Colon (tissue), 2 donors: Measurements from ENCODE around the gene AGAP1.

Experiments used
- FAIRE-seq: peaks from 2 replicates; lab custom pipeline; 2012; peaks lifted over from hg19 to GRCh38; lab: Jason Lieb, UNC
- donor health status: control.
- donor health status: control.

Gene AGAP1

DNA sequence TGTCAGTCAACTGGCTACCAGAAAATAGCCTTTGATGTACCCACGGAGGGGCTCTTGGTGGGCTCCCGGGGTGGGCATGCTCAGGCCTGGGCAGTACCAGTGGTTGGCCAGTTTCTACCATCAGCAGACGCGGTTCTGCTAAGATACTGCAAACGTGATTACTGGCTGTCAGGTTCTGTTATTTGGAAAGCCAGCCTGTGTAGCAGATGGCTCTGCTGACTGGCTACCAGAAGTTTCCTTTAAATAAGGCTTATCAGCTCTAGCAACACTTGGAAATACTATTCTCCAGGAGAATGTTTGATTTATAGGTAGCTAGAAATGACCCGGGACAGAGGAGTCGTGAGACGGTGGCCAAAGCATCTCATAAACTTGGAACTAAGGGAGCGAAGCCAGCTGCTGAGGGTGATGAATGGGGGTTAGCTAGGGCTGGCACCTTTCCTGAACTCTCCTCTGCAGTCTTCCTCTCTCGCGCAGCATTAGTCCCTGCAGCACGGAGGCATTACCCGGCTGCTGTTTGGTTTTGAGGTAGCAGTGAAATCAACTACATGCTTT, 171.9 kb downstream of the AGAP1 start:
- FAIRE-seq, result no peak

DNA sequence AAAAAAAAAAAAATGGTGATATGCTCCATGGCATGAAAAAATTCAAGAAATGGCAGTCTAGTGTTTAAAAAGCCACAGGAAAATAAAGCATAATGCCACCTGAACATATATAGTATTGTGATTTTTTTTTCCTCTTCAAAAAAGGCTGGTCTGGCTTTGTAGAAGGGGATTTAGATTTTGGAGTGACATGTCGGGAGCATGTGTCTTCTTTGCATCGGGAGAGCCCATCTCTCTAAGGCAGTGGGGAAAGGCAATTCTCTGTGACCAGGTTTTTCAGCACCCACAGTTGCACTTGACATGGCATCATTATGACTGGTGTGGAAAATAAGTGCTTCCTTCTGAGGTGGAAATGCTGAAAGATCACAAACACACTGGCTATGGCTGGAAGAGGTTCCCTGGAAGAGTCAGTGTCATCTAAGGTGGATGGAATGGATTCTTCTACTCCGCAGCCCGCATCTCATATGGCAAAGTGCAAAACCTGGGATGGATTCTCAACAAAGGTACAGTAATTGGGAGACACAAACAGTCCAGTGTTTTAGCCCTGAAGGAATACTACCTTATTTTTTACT, 172.5 kb downstream of the AGAP1 start:
- FAIRE-seq, result no peak

DNA sequence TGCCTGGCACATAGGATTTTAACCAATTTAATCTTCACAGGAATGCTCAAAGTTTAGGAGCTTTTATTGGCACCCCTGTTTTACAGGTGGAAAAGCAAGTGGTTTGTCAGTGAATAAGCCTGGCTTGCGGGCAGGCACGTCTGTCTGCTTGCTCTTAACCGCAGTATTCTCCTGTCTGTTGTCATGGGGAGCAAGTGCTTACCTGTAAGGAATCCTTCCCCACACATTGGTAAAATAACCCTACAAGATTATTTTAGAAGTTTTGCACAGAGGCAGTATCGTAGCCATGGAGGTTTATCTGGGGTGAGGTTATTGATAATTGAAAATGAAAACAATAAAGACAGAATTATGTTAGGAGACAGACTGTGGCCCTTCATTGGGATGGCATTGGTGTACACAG, 174.9 kb downstream of the AGAP1 start:
- FAIRE-seq, result no peak

DNA sequence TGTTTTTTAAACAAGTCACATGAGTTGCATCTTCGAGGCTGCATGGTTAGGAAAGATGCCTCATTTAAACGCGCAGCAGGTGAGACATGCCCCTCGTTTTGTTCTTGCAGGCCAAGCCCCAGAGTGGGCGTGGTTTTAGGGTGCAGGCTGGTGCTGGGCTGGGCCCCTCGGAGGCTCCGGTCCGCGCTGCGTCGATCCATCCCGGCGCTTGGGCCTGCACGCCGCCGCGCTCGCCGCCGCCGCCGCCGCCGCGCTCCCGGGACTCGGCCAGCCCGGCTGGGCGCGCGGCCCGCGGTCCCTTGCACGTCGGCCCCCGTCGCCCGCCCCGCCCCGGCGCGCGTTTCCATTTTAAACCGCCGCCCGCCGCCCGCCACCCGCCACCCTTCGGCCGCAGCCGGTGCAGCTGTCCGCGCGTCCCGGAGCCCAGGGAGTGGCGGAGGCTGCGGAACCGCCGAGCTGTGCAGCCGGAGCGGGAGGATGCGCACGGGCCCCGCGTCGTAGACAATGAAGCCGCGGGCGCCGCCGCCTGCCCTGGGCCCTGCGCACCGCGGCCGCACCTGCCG, 175.5 kb downstream of the AGAP1 start:
- no peak for FAIRE-seq

DNA sequence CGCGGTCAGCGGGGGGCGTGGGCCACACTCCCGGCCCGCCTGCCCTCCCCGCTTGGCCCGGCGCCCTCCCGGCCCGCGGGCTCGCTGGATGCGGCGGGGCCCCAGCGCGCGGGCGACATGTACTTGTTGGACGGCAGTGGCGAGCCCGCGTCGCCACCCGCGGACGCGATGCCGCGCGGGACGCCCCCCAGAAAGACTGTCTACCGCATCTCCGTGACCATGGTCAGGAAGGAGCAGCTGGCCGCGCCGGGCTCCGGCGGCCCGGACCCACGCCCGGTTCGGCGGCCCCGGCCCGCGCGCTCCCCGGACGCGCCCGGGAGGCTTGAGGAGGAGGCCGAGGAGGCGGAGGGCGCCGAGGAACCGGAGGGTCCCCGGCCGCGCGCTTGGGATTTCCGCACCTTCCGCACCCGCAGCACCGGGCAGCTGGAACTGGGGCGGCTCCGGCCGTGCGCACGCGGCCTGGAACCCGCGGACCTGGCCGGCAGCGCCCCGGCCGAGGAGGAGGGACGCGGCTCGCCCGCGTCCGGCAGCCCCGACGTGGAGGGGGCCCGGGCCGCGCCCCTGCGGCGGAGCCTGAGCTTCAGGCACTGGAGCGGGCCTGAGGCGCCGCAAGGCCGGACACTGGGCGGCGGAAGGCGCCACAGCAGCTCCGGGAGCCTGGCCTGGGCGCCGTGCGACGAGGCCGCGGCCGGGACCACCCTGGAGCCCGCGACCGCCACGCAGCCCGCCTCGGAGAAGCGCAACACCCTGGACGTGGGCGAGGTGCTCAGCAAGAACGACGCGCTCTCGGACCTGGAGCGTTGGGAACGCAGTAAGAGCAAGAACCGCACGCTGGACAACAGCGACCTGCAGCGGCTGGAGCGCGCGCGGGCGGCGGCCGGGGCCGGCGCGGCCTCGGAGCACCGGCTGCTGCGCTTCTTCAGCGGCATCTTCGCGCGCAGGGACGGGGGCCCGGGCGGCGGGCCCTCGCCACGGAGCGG, 176.4 kb downstream of the AGAP1 start:
- FAIRE-seq, result no peak

DNA sequence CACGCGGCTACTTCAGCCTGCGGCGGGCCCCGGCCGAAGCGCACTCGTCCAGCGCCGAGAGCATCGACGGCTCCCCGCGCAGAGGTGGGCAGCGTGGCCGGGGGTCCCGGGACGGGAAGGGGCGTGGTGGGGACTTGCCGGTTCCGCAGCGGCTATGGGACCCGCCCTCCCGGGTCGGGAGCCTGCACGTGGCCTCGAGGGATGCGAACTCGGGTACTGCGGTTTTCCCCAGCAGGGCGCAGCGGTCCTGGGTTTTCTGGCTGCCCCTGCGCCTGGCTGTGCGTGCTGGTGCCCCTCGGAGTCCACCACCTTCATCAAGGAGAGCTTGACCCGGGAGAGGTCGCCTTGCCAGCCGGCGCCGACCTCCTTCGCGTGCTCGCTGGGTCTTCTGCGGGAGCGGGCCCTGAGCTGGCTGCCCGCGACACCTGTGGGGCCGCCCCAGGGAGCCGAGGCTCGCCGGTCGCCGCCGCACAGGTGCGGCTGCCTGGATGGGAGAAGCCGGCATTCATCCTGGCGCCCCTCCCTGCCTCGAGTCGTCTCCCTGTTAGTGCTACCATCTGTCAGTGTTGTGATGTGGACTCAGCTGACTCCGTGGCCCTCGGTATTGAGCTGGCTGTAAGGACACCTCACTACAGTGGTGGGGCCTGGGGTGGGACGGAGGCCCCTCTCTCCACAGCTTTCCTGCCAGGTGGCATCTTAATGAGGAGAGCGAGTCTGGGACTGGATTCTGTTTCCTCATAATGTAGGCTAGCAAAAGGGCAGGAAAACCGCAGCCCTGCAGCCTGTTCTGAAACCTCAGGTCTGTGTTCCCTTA, 177.3 kb downstream of the AGAP1 start:
- no peak for FAIRE-seq

DNA sequence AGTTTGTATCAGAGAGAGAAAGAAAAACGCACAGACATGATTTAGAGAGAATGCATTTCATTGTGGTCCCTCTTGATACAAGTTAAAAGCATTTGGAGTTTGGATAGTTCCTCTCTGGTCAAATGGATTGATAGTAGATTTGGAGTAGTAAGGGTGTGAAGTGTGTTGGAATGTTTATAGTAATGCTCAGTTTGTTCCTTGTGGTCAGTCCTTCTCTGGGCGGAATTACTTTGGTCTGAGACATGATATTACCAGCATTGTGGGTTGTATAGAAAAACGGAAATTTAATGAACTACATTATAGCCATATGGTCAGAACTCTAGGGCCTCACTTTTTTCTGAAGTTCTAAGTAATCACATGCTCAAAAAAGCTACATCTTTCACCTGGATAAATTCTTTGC, 178.9 kb downstream of the AGAP1 start:
- FAIRE-seq, result no peak

DNA sequence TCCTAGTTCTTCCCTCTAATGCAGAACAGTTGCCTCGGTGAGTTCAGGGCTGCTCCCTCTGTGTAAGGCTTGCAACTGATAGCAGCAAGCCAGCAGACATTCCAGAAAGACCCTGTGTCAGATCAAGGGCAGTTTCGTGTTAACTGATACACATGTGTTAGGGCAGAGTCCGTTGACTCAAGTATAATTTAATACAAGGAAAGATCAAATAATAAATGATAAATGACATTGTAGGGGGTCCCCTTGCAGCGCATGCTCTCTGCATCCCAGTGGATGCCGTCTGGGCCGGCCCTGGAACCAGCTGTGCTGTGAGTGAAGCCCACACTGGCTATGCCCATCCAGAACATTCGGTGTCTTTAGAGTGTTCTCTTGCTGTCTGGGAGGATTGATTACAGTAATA, 180.3 kb downstream of the AGAP1 start:
- no peak for FAIRE-seq

DNA sequence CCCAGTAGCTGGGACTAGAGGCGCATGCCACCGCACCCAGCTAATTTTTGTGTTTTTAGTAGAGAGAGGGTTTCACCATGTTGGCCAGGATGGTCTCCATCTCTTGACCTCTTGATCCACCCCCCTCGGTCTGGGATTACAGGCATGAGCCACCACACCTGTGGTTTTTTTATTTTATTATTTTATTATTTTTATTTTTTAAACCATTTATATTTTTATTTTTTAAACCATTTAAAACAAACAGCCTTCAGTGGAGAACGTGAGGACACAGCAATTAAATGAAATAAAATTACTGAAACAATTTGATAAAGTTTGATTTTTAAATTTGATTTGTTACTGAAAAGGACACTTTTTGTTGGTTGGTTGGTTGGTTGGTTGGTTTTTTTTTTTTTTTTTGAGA, 181.0 kb downstream of the AGAP1 start:
- no peak for FAIRE-seq

DNA sequence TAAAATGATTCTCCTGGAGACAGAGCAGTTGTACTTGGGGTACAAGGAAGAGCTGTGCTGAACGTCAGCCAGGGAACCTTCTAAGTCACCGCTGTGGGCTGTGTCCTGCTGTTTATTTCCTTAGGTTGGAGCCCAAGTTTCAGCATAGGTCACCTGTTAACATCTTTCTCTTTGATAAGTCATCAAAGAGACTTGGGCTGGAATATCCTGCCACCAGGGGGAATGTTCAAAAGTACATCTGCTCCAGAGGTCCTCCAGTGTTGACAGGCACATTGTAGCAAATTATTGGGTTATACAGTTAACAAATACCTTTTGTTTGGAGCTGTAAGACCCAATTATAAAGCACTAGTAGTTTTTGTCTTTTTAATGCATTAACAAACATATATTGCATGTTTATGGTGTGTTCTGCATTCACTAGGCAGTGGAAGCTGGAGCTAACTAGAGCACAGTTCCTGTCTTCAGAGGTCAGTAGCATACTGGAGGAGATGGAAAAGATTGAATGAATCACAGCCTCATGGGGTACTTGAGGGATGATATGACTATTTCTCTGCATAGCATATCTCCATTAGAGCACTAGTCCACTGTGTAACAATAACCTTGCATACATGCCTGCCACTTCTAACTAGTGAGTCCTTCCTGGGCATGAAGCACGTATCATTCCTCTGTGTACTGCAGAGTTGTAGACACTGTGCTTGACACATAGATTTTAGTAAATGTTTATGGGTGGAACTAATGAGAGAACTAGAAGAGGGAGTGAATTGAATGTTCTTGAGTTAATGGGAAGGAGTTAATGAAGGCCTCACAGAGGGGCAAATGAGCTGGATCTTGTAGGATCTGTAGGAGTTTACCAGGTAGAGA, 182.1 kb downstream of the AGAP1 start:
- FAIRE-seq, result no peak

DNA sequence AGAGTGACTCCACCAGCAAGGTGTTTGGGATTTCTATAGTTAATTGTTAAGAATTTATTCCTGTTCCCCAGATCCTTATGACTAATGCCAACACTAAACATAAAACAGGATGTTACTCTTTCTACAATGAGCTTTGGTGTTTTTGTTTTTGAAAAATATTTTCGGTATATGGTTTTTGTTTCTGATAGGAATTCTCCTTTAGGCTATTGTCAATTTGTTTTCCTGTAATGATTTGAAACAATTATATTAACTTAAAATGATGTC, 182.6 kb downstream of the AGAP1 start:
- FAIRE-seq, result no peak

DNA sequence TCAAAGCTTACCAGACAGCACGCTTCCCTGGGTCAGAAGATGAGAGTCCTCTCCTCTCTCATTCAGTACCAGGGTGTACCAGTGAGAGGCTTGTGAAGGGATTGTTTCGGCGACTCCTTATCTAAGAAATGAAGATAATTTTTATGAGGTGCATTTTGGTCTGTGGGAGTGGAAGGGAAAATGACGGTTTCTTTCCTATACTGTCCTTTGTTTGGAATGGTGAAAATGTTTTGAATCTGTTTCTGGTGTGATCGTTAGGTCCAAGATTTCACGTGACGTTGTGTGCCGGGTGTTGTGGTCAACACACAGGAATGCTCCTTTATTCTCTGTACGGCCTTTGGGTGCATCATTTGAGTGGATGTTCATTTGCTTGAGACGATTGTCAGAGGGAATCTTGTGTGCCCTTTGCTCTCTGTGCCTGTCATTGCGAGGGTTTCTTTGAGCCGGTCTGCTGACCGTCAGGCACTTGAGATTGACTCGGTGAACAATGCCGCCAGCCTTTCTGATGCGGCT, 183.5 kb downstream of the AGAP1 start:
- no peak for FAIRE-seq

DNA sequence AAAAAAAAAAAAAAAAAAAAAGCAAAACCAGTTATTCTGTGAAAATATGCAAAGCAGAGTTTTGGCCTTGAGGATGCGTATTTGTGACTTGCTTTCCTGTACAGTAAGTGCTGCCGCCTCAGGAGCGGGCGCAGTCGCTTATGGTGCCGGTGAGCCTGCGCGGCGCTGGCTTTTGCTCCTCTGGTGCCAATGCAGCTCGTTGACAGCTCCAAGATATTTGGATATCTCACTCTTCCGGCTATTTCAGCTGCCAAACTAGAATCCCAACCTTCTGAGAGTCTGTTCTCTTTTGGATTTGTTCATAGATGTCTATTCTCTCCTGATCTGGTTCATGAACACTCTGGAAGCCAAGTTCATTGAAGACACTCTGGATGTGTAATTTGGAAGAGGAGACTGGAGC, 184.1 kb downstream of the AGAP1 start:
- FAIRE-seq, result no peak

DNA sequence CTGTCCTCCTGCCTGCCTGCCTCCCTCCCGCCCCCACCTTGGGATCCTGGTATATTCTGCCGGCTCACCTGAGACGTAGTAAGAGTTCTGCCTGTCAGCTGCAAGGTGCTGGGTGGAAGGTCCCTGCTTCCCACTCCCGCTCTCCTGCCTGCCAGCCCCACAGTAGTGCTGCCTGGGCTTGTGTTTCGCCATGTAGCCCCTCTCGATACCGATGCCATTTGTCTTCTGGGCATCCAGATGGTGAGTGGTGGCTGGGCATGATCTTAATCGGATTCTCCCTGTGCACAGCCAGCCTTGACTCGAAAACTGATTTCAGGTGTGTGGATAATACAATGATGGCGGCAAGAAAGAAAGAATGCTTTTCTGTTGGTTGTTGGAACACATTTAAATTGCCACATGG, 184.9 kb downstream of the AGAP1 start:
- no peak for FAIRE-seq

DNA sequence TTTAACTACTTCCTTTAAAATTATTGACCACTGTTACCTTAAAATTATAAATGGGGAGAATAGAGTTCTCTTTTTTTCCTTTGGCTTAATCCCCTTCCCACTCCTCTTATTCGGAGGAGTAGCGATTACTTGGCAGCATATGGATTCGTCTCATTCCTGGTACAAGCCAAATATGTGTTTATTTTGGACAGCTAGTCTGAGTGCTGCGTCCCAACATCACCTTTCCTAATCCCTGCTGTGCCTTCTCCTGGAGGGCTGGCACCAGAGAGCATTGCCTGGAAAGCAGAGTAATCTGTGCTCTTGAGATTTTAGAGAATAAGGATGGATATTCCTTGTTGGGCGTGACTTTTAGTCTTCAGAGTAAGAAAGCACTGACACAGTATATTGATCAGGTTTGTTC, 185.6 kb downstream of the AGAP1 start:
- no peak for FAIRE-seq

DNA sequence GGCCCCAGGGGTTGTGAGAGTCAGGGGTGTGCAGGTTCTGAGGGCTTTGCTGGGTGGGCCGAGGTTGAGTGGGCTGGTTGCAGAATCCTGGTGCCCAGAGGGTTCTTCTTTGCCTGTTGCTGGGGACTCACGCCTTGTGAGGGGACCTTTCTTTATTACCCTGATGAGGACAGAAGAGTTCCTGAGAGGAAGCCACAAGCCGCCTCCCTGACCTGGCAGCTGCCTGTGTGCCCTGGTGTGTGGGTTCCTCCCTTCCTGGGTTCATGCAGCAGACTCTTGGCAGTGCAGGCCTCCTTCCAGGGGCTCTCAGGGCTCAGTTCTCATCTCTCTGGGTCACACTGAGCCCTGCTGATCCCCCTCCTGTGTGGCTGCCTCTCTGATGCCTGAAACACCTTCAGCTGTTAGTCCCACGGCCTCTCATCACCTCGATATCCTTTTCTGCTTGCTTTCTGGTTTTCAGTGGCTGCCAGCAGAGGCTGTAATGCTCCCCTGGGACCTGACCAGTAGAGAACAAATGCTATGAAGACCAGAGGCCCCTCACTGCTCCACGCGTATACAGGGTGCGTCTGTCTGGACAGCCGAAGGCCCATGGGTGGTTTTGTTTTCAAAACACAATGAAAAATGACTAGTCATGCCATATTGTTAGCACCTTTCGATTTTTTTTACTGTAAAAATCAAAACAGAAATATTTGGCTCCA, 191.3 kb downstream of the AGAP1 start:
- no peak for FAIRE-seq

DNA sequence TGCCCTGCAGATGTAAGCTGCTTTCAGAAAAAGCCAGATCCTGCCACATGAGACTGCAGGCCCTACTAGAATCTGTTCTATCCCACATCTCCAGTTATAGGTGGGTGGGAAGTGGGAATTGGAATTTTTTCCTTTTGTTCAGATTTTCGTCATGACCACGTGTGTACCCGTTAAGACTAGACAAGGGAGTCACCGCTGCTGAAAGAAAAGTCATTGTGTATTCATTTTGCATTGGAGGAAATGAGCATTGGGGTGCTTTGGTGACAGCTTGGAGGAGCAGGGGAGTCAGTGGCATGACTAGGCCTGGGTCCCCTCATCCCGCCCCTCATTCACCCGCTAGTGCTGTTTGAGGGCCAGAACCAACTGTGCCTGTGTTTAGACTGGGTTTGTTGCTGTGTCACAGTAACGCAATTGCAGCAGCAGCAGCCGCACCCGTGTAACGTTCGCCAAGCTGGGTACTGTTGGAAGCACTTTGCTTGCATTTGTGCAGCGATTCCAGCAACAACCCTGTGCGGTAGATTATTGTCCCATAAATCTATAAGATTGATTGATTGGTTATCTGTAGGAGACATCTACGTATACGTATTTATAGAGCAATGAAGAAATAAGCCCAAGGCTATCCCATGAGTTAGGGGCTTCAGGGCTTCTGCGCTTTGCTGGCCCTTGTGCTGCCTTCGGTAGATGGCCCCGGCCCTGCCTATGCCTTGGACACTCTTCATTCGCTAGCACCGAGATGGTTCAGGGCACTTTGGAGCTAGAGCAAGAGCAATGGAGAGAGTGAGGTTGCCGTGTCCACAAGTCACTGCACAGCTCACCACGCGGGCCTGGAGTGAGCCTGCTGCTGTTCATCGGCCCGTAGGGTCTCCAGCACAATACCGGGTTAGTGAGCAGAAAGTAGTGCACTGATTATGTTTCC, 194.9 kb downstream of the AGAP1 start:
- FAIRE-seq, result no peak

DNA sequence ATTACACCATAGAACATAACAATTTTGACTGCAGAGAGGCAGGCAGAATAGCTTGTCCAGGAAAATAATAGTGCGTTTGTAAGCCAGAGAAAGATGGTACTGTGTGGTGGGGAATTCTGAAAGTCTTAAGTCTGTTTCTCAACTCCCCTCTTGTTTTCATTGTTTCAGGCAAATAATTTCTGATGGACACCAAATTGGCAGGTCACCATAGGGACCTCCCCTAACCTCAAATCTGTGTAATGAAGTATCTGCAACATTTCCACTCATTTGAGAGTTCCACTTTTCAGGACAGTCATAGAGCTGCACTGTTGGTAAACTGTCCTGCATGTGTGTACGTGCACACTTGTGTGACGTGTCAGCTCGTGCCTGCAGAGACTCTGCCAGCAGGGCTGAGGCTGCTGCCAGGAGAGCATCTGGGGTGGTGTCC, 195.6 kb downstream of the AGAP1 start:
- FAIRE-seq, result no peak

DNA sequence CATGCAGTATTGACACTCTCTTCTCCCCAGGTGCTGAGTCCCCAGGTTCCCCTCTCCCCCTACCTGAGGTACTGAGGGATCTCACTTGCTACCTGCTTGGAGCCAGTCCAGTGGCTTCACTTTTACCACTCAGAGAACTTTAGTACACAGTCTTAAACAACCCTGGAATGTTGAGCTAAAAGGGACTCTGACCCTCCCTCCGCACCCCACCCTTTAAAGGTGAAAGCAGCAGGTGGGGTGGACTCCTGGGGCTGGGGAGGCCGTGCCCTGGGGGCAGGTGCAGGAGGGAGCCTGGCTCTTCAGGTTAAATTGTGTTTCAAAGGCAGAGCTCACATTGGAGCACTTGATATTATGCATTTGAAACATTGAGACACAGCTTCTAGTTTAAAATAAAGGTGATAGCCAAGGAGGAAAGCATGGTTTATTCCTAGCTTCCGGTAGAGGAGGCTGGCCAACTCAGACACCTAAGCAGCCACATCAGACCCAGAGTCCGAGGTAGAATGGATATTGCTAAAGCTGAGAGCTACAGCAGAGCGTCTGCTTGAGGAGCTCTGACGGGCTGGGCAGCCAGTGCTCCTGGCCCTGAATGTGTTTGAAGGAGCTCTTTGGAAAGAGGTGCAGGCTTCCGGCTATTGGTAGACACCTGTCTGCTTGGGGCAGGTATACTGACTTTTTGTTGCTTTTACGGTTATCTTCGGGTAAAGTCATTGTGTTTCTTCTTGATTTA, 196.4 kb downstream of the AGAP1 start:
- no peak for FAIRE-seq
